Measurements from ENCODE around the gene MBD5.

GRCh38 chr2:148044322-148044721 lies 23.4 kb downstream of the MBD5 start:
- TF ChIP-seq RAD21 (IDR thresholded peaks at IDR 0.05), result no peak
- no peak for TF ChIP-seq JUND (IDR thresholded peaks at IDR 0.05)
- TF ChIP-seq CTCF (IDR thresholded peaks at IDR 0.05; ENCODE audit: low read depth, low read length, missing input control), result no peak
- no peak for TF ChIP-seq MAX (IDR thresholded peaks at IDR 0.05)
- no peak for TF ChIP-seq ZBTB33 (IDR thresholded peaks at IDR 0.05)
- no peak for TF ChIP-seq GABPA (IDR thresholded peaks at IDR 0.05 in 1 of 2, conservative IDR thresholded peaks at IDR 0.05 in 1 of 2)
- TF ChIP-seq SP1 (IDR thresholded peaks at IDR 0.05), result no peak
- no peak for TF ChIP-seq TAF1 (conservative IDR thresholded peaks at IDR 0.05)
- no peak for TF ChIP-seq REST (IDR thresholded peaks at IDR 0.05)

All from liver (tissue), 3 donors.